Naive thymus-derived CD4-positive, alpha-beta T cell (primary cell): Measurements from ENCODE around the gene UBL4B. TPM values are rescaled to one million over a fixed set of nuclear protein-coding genes. Genes with fewer than 3 reads are reported as not detected.
"Not testable (repeated sequence)": the region's sequence is repeated elsewhere in the genome, so short reads cannot be mapped to it uniquely, and the experiment has no call there.

Experiments used
- ATAC-seq: fragments of 150-1000 bp; cut with Tn5 transposase; 2 replicates; pipeline ENCODE4 v1.10.0; 2021; ENCODE audit warnings: mild to moderate bottlenecking, moderate library complexity
- CTCF ChIA-PET: fragments of 350-600 bp; sonication (Branson Sonifier 250); formaldehyde crosslinking; loops from one replicate; lab custom pipeline; 2021; ENCODE audit warnings: antibody characterized with exemption; lab: Charles Lee
- POLR2A ChIA-PET: fragments of 350-600 bp; sonication (Branson Sonifier 250); formaldehyde crosslinking; loops from one replicate; lab custom pipeline; 2021; ENCODE audit warnings: antibody characterized with exemption, inconsistent platforms; lab: Charles Lee
- DNase-seq, 9 donors: peaks; one replicate each; pipeline versions ENCODE4 v3.0.0 to v3.0.0-alpha.2; 2020 to 2022; ENCODE audit warnings: mixed read lengths in 1 of 9
- H3K27ac ChIP-seq: one replicate; pipeline ENCODE4 v1.7.0; 2013; ENCODE audit warnings: mild to moderate bottlenecking, low read depth, low read length, moderate library complexity
- H3K27me3 ChIP-seq, 2 donors: one replicate each; pipeline ENCODE4 v1.7.0; 2013; ENCODE audit warnings: low read length in 2 of 2, mild to moderate bottlenecking in 2 of 2, moderate library complexity in 2 of 2; ENCODE audit not compliant: control insufficient read depth in 2 of 2, insufficient read depth in 2 of 2
- H3K36me3 ChIP-seq, 3 experiments: 1 replicate in 2 of 3; 2 replicates in 1 of 3; pipeline ENCODE4 v1.7.0; 2013; ENCODE audit warnings: low read length in 3 of 3, mild to moderate bottlenecking in 3 of 3, moderate library complexity in 1 of 3; ENCODE audit not compliant: insufficient read depth in 3 of 3, control insufficient read depth in 2 of 3
- H3K4me1 ChIP-seq, 2 donors: one replicate each; pipeline ENCODE4 v1.7.0; 2013; ENCODE audit warnings: low read length in 2 of 2, mild to moderate bottlenecking in 2 of 2, moderate library complexity in 1 of 2; ENCODE audit not compliant: control insufficient read depth in 2 of 2, insufficient read depth in 2 of 2
- H3K4me3 ChIP-seq: 2 replicates; pipeline ENCODE4 v1.7.0; 2013; ENCODE audit warnings: mild to moderate bottlenecking, low read length
- H3K9me3 ChIP-seq, 3 experiments: 1 replicate in 2 of 3; 2 replicates in 1 of 3; pipeline ENCODE4 v1.7.0; 2013; ENCODE audit warnings: low read length in 3 of 3; ENCODE audit not compliant: control insufficient read depth in 2 of 3
- H3K27ac Mint-ChIP-seq, 9 donors: one replicate each; pipeline ENCODE4 v1.8.0; 2020 to 2022; ENCODE audit warnings: mixed read lengths in 9 of 9, mild to moderate bottlenecking in 8 of 9, moderate library complexity in 5 of 9, inconsistent platforms in 2 of 9
- H3K27me3 Mint-ChIP-seq, 5 donors: one replicate each; pipeline ENCODE4 v1.8.0; 2021 to 2022; ENCODE audit warnings: mixed read lengths in 5 of 5, mild to moderate bottlenecking in 1 of 5
- H3K36me3 Mint-ChIP-seq, 5 donors: one replicate each; pipeline ENCODE4 v1.8.0; 2020 to 2022; ENCODE audit warnings: mixed read lengths in 5 of 5, mild to moderate bottlenecking in 3 of 5, inconsistent platforms in 1 of 5
- H3K4me1 Mint-ChIP-seq, 7 donors: one replicate each; pipeline ENCODE4 v1.8.0; 2020 to 2022; ENCODE audit warnings: mixed read lengths in 7 of 7, mild to moderate bottlenecking in 3 of 7, inconsistent platforms in 1 of 7
- H3K4me3 Mint-ChIP-seq, 10 donors: one replicate each; pipeline ENCODE4 v1.8.0; 2020 to 2022; ENCODE audit warnings: mild to moderate bottlenecking in 10 of 10, mixed read lengths in 10 of 10, moderate library complexity in 6 of 10, inconsistent platforms in 2 of 10
- H3K9me3 Mint-ChIP-seq, 11 donors: one replicate each; pipeline ENCODE4 v1.8.0; 2020 to 2022; ENCODE audit warnings: mixed read lengths in 11 of 11, mild to moderate bottlenecking in 4 of 11, inconsistent platforms in 1 of 11, moderate library complexity in 1 of 11
- intact Hi-C, 2 donors: fragments of 100-400 bp; cut with micrococcal nuclease; formaldehyde crosslinking; loops; one replicate each; pipeline ENCODE4 v1.15.1; 2023
- polyA plus RNA-seq, 2 donors: library from polyadenylated mRNA; unstranded; fragments of 300-500 nt; fragmentation: Illumina TruSeq; gene quantifications; one replicate each; pipeline ENCODE4 v1.2.3, GENCODE V29; 2021
- total RNA-seq, 6 experiments: library from RNA in 5 of 6; stranded (reverse) in 5 of 6; gene quantifications; 1 replicate in 5 of 6; 2 replicates in 1 of 6; pipeline ENCODE4 v1.2.3 and lab custom pipeline; 2021 to 2026

Gene UBL4B
- total and polyA plus RNA-seq, 7 experiments from 2014 or later, result not detected

- POLR2A ChIA-PET, result no interaction called here
- Histone ChIP-seq H3K9me3 (no peaks in the 10 kb centered on the region), H3K4me1 (peaks cover 0 to 6% of the 10 kb centered on the region in 2 donors), H3K27ac (no peak overlapping the region), H3K36me3 (no peaks in the 10 kb centered on the region), H3K4me3 (no peak overlapping the region), H3K27me3 (peaks cover 0 to 4% of the 10 kb centered on the region in 2 donors)
- ATAC-seq (no peak), DNase-seq (no peak)
- Mint-ChIP-seq H3K4me3 (no peak overlapping the region), H3K4me1 (peaks cover 0 to 9% (median 0%) of the 10 kb centered on the region in 7 donors), H3K9me3 (no peaks in the 10 kb centered on the region), H3K27me3 (peaks cover 54 to 89% (median 55%) of the 10 kb centered on the region in 5 donors), H3K27ac (no peak overlapping the region), H3K36me3 (peaks cover 0 to 3% (median 0%) of the 10 kb centered on the region in 5 donors)
- intact Hi-C loops, result no loop called here
- CTCF ChIA-PET, result interaction anchor here (1.5 kb wide), 1 partner anchor 8 kb away, joined by 4 read pairs; no protein-coding TSS in a partner anchor
Observed at GRCh38 chr1:110074166-110074565, 38.1 kb upstream of the UBL4B start.

DNA sequence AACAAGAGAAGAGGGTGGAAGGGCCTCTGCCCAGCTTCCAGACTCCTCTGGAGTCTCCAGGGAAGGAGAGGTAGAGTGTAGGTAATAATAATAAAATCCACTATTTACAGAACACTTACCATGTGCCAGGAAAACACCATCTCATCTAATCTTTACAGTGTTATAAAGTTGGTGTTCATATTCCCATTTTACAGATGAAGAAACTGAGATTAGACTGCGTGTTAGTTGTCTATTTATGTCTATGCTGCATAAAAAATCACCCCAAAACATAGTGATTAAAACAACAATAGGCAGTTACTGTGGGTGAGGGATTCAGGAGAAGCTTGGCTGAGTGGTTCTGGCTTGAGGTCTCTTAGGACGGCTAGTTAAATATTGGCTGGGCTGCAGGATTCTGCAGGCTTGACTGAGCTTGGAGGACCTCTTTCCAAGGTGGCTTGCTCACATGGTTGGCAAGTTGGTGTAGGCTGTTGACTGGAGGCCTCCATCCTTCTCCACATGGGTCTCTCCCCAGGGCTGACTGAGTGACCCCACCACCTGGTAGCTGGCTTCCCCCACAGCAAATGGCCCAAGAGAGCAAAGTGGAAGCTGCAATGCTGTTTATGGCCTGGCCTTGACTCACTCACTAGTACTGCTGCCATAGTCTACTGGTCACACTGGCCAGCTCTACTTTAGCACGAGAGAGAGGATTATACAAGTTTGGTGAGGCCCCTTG, 35.3 kb upstream of the UBL4B start:
- H3K27me3 Mint-ChIP-seq, result peaks cover 63 to 76% (median 64%) of the 10 kb centered on the region in 5 donors
- intact Hi-C loops, result no loop called here

GRCh38 chr1:110079995-110080394, 32.2 kb upstream of the UBL4B start:
- DNase-seq, intact Hi-C loops, H3K9me3 ChIP-seq, POLR2A ChIA-PET, H3K4me3 ChIP-seq, H3K27ac Mint-ChIP-seq, H3K4me3 Mint-ChIP-seq, H3K36me3 Mint-ChIP-seq, H3K4me1 ChIP-seq, H3K36me3 ChIP-seq, H3K27ac ChIP-seq, H3K9me3 Mint-ChIP-seq, ATAC-seq: not testable (repeated sequence)
- peaks cover 7 to 18% (median 10%) of the 10 kb centered on the region in 7 donors for H3K4me1 Mint-ChIP-seq
- CTCF ChIA-PET, result interaction anchor here (1.2 kb wide), 1 partner anchor 381 kb away, joined by 3 read pairs; no protein-coding TSS in a partner anchor
- H3K27me3 ChIP-seq, result peaks cover 4 to 15% of the 10 kb centered on the region in 2 donors
- H3K27me3 Mint-ChIP-seq, result peaks cover 59 to 76% (median 69%) of the 10 kb centered on the region in 5 donors

More for the DNA sequence above, 35.3 kb upstream of the UBL4B start:
- Histone ChIP-seq H3K4me1 (no peaks in the 10 kb centered on the region), H3K27me3 (no peaks in the 10 kb centered on the region), H3K27ac (no peak overlapping the region), H3K36me3 (no peaks in the 10 kb centered on the region), H3K4me3 (no peak overlapping the region), H3K9me3 (no peaks in the 10 kb centered on the region)
- peaks cover 0 to 2% (median 0%) of the 10 kb centered on the region in 7 donors for H3K4me1 Mint-ChIP-seq
- ATAC-seq, result no peak
- H3K36me3 Mint-ChIP-seq, result peaks cover 0 to 3% (median 0%) of the 10 kb centered on the region in 5 donors
- H3K27ac Mint-ChIP-seq, result no peak overlapping the region
- no peaks in the 10 kb centered on the region for H3K9me3 Mint-ChIP-seq
- DNase-seq, result no peak
- POLR2A ChIA-PET, result no interaction called here
- no peak overlapping the region for H3K4me3 Mint-ChIP-seq
- CTCF ChIA-PET, result no interaction called here

- Mint-ChIP-seq H3K4me3 (no peak overlapping the region), H3K9me3 (peaks cover 0 to 2% (median 0%) of the 10 kb centered on the region in 11 donors), H3K27ac (no peak overlapping the region), H3K27me3 (peaks cover 68 to 79% (median 70%) of the 10 kb centered on the region in 5 donors), H3K4me1 (peaks cover 7 to 18% (median 12%) of the 10 kb centered on the region in 7 donors), H3K36me3 (peaks cover 0 to 3% (median 0%) of the 10 kb centered on the region in 5 donors)
- CTCF ChIA-PET, result interaction anchor here (1.2 to 1.6 kb wide), 2 partner anchors 29 to 379 kb away, joined by 3 to 5 read pairs; no protein-coding TSS in a partner anchor
- Histone ChIP-seq H3K4me3 (no peak overlapping the region), H3K27me3 (peaks cover 4 to 19% of the 10 kb centered on the region in 2 donors), H3K9me3 (no peaks in the 10 kb centered on the region), H3K27ac (no peak overlapping the region), H3K36me3 (no peaks in the 10 kb centered on the region), H3K4me1 (no peaks in the 10 kb centered on the region)
- ATAC-seq (no peak), DNase-seq (no peak)
- POLR2A ChIA-PET, result no interaction called here
- intact Hi-C loops, result no loop called here
Observed at GRCh38 chr1:110081061-110081460, 31.2 kb upstream of the UBL4B start.

DNA sequence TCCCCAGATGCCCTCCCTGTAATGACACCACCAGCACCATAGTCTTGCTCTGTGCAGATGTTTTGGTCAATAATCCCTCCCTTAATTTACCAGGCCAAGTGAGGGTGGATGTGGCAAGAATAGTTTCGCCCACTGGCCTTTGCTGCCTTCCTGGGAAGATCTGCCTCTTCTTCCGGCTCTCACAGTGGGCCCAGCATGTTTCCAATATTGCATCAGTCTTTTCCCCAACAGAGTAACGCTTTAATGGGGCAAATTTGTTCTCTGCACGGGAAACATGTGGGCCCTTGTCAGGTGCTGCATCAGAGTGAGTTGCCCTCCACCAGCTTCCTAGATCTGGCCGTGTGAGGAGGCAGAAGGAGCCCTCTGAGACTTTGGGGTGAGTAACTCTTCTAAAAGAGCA, 29.8 kb upstream of the UBL4B start:
- H3K4me1 ChIP-seq, result no peaks in the 10 kb centered on the region
- Mint-ChIP-seq H3K9me3 (peaks cover 0 to 2% (median 0%) of the 10 kb centered on the region in 11 donors), H3K27ac (no peak overlapping the region), H3K27me3 (peaks cover 70 to 83% (median 75%) of the 10 kb centered on the region in 5 donors), H3K4me3 (peak overlapping the region in 8 of 10 donors; percentile 7 to 67 (median 22)), H3K36me3 (no peaks in the 10 kb centered on the region), H3K4me1 (peaks cover 7 to 18% (median 12%) of the 10 kb centered on the region in 7 donors)
- H3K36me3 ChIP-seq, result no peaks in the 10 kb centered on the region
- ChIA-PET POLR2A (interaction anchor here (0.6 to 0.8 kb wide), 2 partner anchors 94 to 548 kb away, joined by 3 to 4 read pairs; no protein-coding TSS in a partner anchor), CTCF (interaction anchor here (0.7 to 1.7 kb wide), 2 partner anchors 9 to 48 kb away, joined by 3 to 4 read pairs; no protein-coding TSS in a partner anchor)
- DNase-seq, result no peak
- H3K4me3 ChIP-seq, result no peak overlapping the region
- no peak for ATAC-seq
- intact Hi-C loops, result no loop called here
- H3K27ac ChIP-seq, result no peak overlapping the region
- no peaks in the 10 kb centered on the region for H3K9me3 ChIP-seq
- peaks cover 4 to 19% of the 10 kb centered on the region in 2 donors for H3K27me3 ChIP-seq

DNA sequence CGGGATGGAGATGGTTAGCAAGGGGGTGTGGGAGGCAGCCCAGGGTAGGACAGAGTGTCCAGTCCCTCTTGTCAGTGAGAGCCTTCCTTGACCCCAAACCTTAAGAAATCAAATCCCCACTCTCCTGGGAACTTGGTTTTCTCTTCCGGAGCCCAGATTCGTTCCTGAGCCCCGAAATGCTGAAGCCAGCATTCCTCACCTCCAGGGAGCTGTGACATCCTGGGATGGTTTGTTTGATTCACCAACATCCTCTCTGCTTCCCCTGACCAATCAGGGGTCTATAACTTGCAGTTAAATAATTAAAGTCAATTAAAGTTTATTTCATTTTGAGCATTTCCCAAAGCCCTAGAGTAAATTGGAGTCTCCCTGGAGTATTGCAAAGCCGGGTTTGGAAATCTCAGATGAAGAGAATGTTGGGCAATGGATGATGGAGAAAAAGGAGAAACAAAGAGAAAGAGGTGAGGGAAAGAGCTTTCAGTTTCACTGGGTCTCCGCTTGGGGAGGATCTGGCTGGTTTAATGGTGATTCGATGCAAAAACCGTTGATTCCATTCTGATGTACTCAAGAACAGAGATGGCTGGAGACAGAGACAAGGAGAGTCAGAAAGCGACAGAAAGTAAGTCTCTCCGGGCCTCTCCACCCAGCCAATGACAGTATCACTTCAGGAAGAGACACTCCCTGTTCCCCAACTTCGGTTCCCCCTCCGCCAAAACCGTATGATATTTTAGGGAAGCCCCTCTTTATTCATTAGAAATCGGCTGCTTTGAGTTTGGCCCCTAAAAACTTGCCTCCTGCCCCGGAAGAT, 29.0 kb upstream of the UBL4B start:
- Histone ChIP-seq H3K4me1 (no peaks in the 10 kb centered on the region), H3K4me3 (peak overlapping the region; percentile 67), H3K27ac (no peak overlapping the region), H3K9me3 (no peaks in the 10 kb centered on the region), H3K36me3 (no peaks in the 10 kb centered on the region), H3K27me3 (peaks cover 4 to 19% of the 10 kb centered on the region in 2 donors)
- H3K27me3 Mint-ChIP-seq, result peaks cover 73 to 85% (median 76%) of the 10 kb centered on the region in 5 donors
- intact Hi-C loops, result no loop called here
- DNase-seq (peak in 1 of 9 donors; percentile 18), ATAC-seq (no peak)
- H3K36me3 Mint-ChIP-seq, result no peaks in the 10 kb centered on the region
- POLR2A ChIA-PET, result interaction anchor here (0.8 kb wide), 1 partner anchor 549 kb away, joined by 4 read pairs; no protein-coding TSS in a partner anchor
- peak overlapping the region in 1 of 9 donors; percentile 39 for H3K27ac Mint-ChIP-seq
- H3K9me3 Mint-ChIP-seq, result peaks cover 0 to 2% (median 0%) of the 10 kb centered on the region in 11 donors
- CTCF ChIA-PET, result interaction anchor here (1.3 to 1.7 kb wide), 2 partner anchors 9 to 10 kb away, joined by 4 to 5 read pairs; no protein-coding TSS in a partner anchor
- peak overlapping the region; percentile 67 to 92 (median 86) for H3K4me3 Mint-ChIP-seq
- peaks cover 7 to 19% (median 12%) of the 10 kb centered on the region in 7 donors for H3K4me1 Mint-ChIP-seq
